HepG2 (cell line): ENCODE results near the gene KLHL28. TPM values are rescaled to one million over a fixed set of nuclear protein-coding genes. Genes with fewer than 3 reads are reported as not detected.

ENCODE experiments used
- ATAC-seq: fragments of 200-7000 bp; cut with Tn5 transposase; 3 replicates; pipeline ENCODE4 v1.9.1; 2020; ENCODE audit warnings: mild to moderate bottlenecking, moderate library complexity
- BruUV-seq: library from RNA; stranded (reverse); fragments of 400-500 nt; replicated peaks from 2 replicates; lab custom pipeline; 2021; lab: Mats Ljungman, UMichigan
- CTCF ChIA-PET: fragments of 300-600 bp; formaldehyde crosslinking; extraction: SDS; loops from one replicate; lab custom pipeline; 2021; ENCODE audit warnings: low total read pairs, inconsistent platforms, low intra/inter-chr PET ratio; lab: Yijun Ruan, JAX
- POLR2A ChIA-PET: fragments of 350-600 bp; sonication (Branson Sonifier 250); formaldehyde crosslinking; loops from one replicate; lab custom pipeline; 2020; ENCODE audit warnings: antibody characterized with exemption, inconsistent platforms; lab: Yijun Ruan, JAX
- DNase-seq: peaks from one replicate; pipeline ENCODE4 v3.0.0-alpha.2; 2015; ENCODE audit warnings: low spot score
- FAIRE-seq: peaks from 3 replicates; lab custom pipeline; 2011; peaks lifted over from hg19 to GRCh38; lab: Jason Lieb, UNC
- H2AFZ ChIP-seq: one replicate; pipeline ENCODE4 v1.6.1; 2011; ENCODE audit warnings: low read length, inconsistent platforms
- H3K27ac ChIP-seq: fragments of 300-600 bp; 3 replicates; pipeline ENCODE4 v1.8.0; 2011; ENCODE audit warnings: mixed run types, mild to moderate bottlenecking, mixed read lengths, low read length, inconsistent platforms; ENCODE audit not compliant: insufficient read depth; ENCODE audit errors: extremely low read length
- H3K27me3 ChIP-seq, 2 experiments: fragments of 200-600 bp in 1 of 2; 2 replicates in 1 of 2; 3 replicates in 1 of 2; pipeline versions ENCODE4 v1.6.0 to v1.8.0; 2011; ENCODE audit warnings: low read length in 2 of 2, mild to moderate bottlenecking in 2 of 2, moderate library complexity in 2 of 2, inconsistent platforms in 1 of 2; ENCODE audit not compliant: insufficient read depth in 2 of 2, control insufficient read depth in 1 of 2
- H3K36me3 ChIP-seq, 2 experiments: fragments of 200-600 bp in 1 of 2; replicated peaks in 1 of 2; 2 replicates in 1 of 2; 3 replicates in 1 of 2; pipeline versions ENCODE4 v1.5.1 to v1.8.0; 2011; ENCODE audit warnings: low read length in 2 of 2, inconsistent platforms in 1 of 2; ENCODE audit not compliant: insufficient read depth in 2 of 2, control insufficient read depth in 1 of 2
- H3K4me1 ChIP-seq: 2 replicates; pipeline ENCODE4 v1.5.1; 2012; ENCODE audit warnings: low read length, inconsistent platforms; ENCODE audit not compliant: insufficient read depth
- H3K4me2 ChIP-seq: 2 replicates; pipeline ENCODE4 v1.6.0; 2011; ENCODE audit warnings: low read depth, low read length, inconsistent platforms
- H3K4me3 ChIP-seq, 3 experiments: fragments of 200-600 bp in 1 of 3; sonication (generic), shearing (Covaris generic) in 1 of 3; replicated peaks in 1 of 3; 2 replicates each; pipeline ENCODE4 v1.5.1; 2011 to 2016; ENCODE audit warnings: low read length in 3 of 3, inconsistent platforms in 2 of 3, low read depth in 2 of 3, mild to moderate bottlenecking in 2 of 3, control low read depth in 1 of 3, mixed read lengths in 1 of 3; ENCODE audit not compliant: insufficient read depth in 1 of 3
- H3K79me2 ChIP-seq: one replicate; pipeline ENCODE4 v1.6.1; 2011; ENCODE audit warnings: low read length, inconsistent platforms; ENCODE audit not compliant: insufficient read depth
- H3K9ac ChIP-seq: 2 replicates; pipeline ENCODE4 v1.6.0; 2011; ENCODE audit warnings: mild to moderate bottlenecking, low read depth, low read length, inconsistent platforms; ENCODE audit not compliant: insufficient read depth
- H3K9me3 ChIP-seq: 2 replicates; pipeline ENCODE4 v1.5.1; 2012; ENCODE audit warnings: mild to moderate bottlenecking, low read length
- H4K20me1 ChIP-seq: 2 replicates; pipeline ENCODE4 v1.6.0; 2011; ENCODE audit warnings: inconsistent platforms, mild to moderate bottlenecking, low read length, moderate library complexity; ENCODE audit not compliant: insufficient read depth
- AHR ChIP-seq: IDR thresholded peaks from 2 replicates; pipeline ENCODE4 v1.6.1; 2018; ENCODE audit warnings: missing genetic modification reagents, missing compliant biosample characterization
- DPF2 ChIP-seq: sonication (generic); formaldehyde crosslinking; IDR thresholded peaks from 2 replicates; pipeline ENCODE4 v1.4.0; 2020; ENCODE audit warnings: mild to moderate bottlenecking, low read depth, missing genetic modification reagents, borderline replicate concordance
- E2F2 ChIP-seq: sonication (generic); formaldehyde crosslinking; IDR thresholded peaks from 2 replicates; pipeline ENCODE4 v1.4.0; 2020; ENCODE audit warnings: missing genetic modification reagents, borderline replicate concordance
- FOXJ3 ChIP-seq: sonication (generic); formaldehyde crosslinking; IDR thresholded peaks from 2 replicates; pipeline ENCODE4 v1.4.0; 2020; ENCODE audit warnings: missing genetic modification reagents, mild to moderate bottlenecking, borderline replicate concordance
- MAFF ChIP-seq: IDR thresholded peaks from 2 replicates; pipeline ENCODE4 v1.6.1; 2011; ENCODE audit warnings: low read depth, low read length, improper control_type of control experiment
- MAFK ChIP-seq, 2 experiments: IDR thresholded peaks in 1 of 2; conservative IDR thresholded peaks in 1 of 2; 2 replicates each; pipeline ENCODE4 v1.6.1; 2011; ENCODE audit warnings: improper control_type of control experiment in 2 of 2, low read length in 2 of 2
- MED1 ChIP-seq: sonication (generic); formaldehyde crosslinking; IDR thresholded peaks from 2 replicates; pipeline ENCODE4 v1.4.0; 2020; ENCODE audit warnings: missing genetic modification reagents
- MEIS1 ChIP-seq: sonication (generic); formaldehyde crosslinking; IDR thresholded peaks from 2 replicates; pipeline ENCODE4 v1.9.0; 2021; ENCODE audit warnings: mild to moderate bottlenecking, missing genetic modification reagents, moderate library complexity, borderline replicate concordance
- ZBTB21 ChIP-seq: sonication (generic); formaldehyde crosslinking; IDR thresholded peaks from 2 replicates; pipeline ENCODE4 v1.4.0; 2020; ENCODE audit warnings: missing genetic modification reagents
- WGBS: methylation state at CpG from one replicate; pipeline ENCODE4 v1.1.6; 2017; ENCODE audit warnings: low lambda C conversion rate; 5-methylcytosine and 5-hydroxymethylcytosine counted together
- in situ Hi-C: cut with HindIII; loops from 2 replicates; pipeline ENCODE4 v1.10.0; 2017; ENCODE audit warnings: low pct_unique_long_range_greater_than_20kb; ENCODE audit not compliant: extremely low pct_ligation_motif_present
- intact Hi-C: fragments of 100-400 bp; cut with micrococcal nuclease; formaldehyde crosslinking; loops from one replicate; pipeline ENCODE4 v1.10.0; 2022; ENCODE audit not compliant: unreplicated experiment
- polyA plus RNA-seq, 8 experiments: library from polyadenylated mRNA; depleted of rRNA in 3 of 8; stranded (reverse) in 7 of 8; unstranded in 1 of 8; fragments of >200 nt; fragmentation: Illumina TruSeq in 4 of 8; extraction: Trizol in 4 of 8; gene quantifications; 2 replicates each; pipeline versions ENCODE4 v1.2.1 to v1.2.3, GENCODE V29; 2011 to 2016; ENCODE audit warnings: low read depth in 4 of 8, missing spikeins in 1 of 8, mixed read lengths in 1 of 8; ENCODE audit not compliant: insufficient read depth in 1 of 8
- total RNA-seq, 5 experiments: library from RNA; depleted of rRNA; stranded (reverse); fragments of >200 nt; fragmentation: Illumina TruSeq; extraction: Trizol; gene quantifications; 2 replicates each; pipeline ENCODE4 v1.2.3, GENCODE V29; 2016; ENCODE audit warnings: low read depth in 1 of 5

The KLHL28 gene
- total and polyA plus RNA-seq, 2 of the 13 experiments (the other 11 are each of a cell fraction or from before 2014, with no cell fraction given): 3.4 to 6.6 TPM

- TF ChIP-seq MEIS1 (CRISPR knock-in tag) (no peak), MED1 (no peak), AHR (CRISPR knock-in tag) (no peak), FOXJ3 (CRISPR knock-in tag) (no peak), E2F2 (CRISPR knock-in tag) (no peak), DPF2 (no peak)
- TF ChIP-seq, all 625 proteins: peak for 0
Measured at GRCh38 chr14:44960146-44960545, 1.6 kb downstream of the KLHL28 start (continued).

- DNase-seq (no peak), ATAC-seq (no peak), FAIRE-seq (no peak)
- ChIA-PET CTCF (no interaction called here), POLR2A (interaction anchor here (4.5 kb wide), 1 partner anchor 176 kb away, joined by 42 read pairs; the partner anchor contains the start of genes FANCM and FKBP3)
- peaks cover 38% of the 10 kb centered on the region for H3K4me1 ChIP-seq
- H3K27me3 ChIP-seq: no peaks in the 10 kb centered on the region; a peak in 1 of 5 replicates
- peak; percentile 72; the same call in 1 of the 2 replicates for TF ChIP-seq MAFF
- TF ChIP-seq MAFK (conservative IDR thresholded peaks at IDR 0.05 in 1 of 2, IDR thresholded peaks at IDR 0.05 in 1 of 2; ENCODE audit: low read length in 2 of 2): peak; percentile 58 to 77; a peak in 3 of 4 replicates
- no peak for TF ChIP-seq ZBTB21
- no peaks in the 10 kb centered on the region for H3K9me3 ChIP-seq
- in situ Hi-C loops: no loop called here
- H2AFZ ChIP-seq: no peak overlapping the region
- H3K36me3 ChIP-seq: no peaks in the 10 kb centered on the region
- WGBS: 86% methylated on average over 3 of the region's 3 CpGs
- intact Hi-C loops: no loop called here
- peaks cover 13% of the 10 kb centered on the region for H4K20me1 ChIP-seq
- no peak overlapping the region for H3K27ac ChIP-seq
- no TSS peak for BruUV-seq
- peaks cover 90% of the 10 kb centered on the region for H3K79me2 ChIP-seq
- H3K9ac ChIP-seq: no peak overlapping the region
- peak overlapping the region in 1 of 3 experiments; percentile 80; a peak in 2 of 6 replicates for H3K4me3 ChIP-seq
- peak overlapping the region; percentile 73 for H3K4me2 ChIP-seq
Measured at GRCh38 chr14:44959538-44959937, 2.2 kb downstream of the KLHL28 start.
